ENCODE data around the gene COASY.

COASY gene

DNA sequence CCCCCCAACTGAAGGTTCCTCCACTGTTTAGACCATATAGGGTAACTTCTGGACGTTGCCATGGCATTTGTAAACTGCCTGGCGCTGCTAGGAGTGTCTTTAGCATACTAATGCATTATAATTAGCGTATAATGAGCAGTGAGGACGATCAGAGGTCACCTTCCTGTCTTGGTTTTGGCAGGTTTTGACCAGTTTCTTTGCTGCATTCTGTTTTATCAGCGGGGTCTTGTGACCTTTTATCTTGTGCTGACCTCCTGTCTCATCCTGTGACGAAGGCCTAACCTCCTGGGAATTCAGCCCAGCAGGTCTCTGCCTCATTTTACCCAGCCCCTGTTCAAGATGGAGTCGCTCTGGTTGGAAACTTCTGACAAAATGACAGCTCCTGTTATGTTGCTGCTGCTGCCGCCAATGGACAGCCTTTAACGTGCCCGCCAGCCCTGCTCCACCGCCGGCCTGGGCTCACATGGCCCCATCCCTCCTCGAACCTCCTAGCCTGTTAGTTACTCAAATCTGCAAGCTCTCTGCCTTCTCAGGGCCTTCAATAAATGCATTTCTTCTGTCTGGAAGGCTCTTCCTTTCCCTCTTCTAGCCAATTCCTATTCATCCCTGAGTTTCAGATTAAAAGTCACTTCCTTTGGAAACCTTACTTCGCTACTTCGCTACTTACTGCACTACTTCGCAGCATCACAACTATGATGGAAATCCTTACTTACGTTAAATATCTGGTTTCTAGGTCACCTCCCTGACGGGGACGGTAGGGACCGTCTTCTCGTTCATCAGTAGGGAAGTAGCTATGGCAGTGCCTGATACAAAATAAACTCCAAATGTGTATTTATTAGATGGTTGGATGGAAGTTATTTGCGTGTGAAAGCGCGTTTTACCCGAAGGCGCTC lies 26.5 kb upstream of the COASY start:
- peak; percentile 26 for ATAC-seq
- TF ChIP-seq PPARA (CRISPR knock-in tag; IDR thresholded peaks at IDR 0.05; ENCODE audit: borderline replicate concordance) = no peak
- TF ChIP-seq, protein P1, sequence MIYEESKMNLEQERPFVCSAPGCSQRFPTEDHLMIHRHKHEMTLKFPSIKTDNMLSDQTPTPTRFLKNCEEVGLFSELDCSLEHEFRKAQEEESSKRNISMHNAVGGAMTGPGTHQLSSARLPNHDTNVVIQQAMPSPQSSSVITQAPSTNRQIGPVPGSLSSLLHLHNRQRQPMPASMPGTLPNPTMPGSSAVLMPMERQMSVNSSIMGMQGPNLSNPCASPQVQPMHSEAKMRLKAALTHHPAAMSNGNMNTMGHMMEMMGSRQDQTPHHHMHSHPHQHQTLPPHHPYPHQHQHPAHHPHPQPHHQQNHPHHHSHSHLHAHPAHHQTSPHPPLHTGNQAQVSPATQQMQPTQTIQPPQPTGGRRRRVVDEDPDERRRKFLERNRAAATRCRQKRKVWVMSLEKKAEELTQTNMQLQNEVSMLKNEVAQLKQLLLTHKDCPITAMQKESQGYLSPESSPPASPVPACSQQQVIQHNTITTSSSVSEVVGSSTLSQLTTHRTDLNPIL (CRISPR knock-in tag; IDR thresholded peaks at IDR 0.05; ENCODE audit: low read depth) = peak; percentile 19; the same call in 1 of the 2 replicates

DNA sequence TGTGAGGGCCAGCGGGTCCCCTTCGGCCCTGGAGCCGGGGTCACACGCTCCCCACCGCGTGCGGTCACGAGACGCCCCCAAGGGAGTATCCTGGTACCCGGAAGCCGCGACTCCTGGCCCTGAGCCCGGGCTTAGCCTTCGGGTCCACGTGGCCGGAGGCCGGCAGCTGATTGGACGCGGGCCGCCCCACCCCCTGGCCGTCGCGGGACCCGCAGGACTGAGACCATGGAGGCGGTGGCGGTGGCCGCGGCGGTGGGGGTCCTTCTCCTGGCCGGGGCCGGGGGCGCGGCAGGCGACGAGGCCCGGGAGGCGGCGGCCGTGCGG lies 25.9 kb upstream of the COASY start, which contains the start of gene NAGLU:
TSS of gene NAGLU (plus strand) at position 194 of the 324 bp plus-strand sequence. CDS start at position 226, 32 bp downstream.
- TF ChIP-seq TCF4 (CRISPR knock-in tag; IDR thresholded peaks at IDR 0.05; ENCODE audit: borderline replicate concordance) (no peak), GLIS3 (CRISPR knock-in tag; IDR thresholded peaks at IDR 0.05) (no peak), ZFP3 (CRISPR knock-in tag; IDR thresholded peaks at IDR 0.05) (no peak)
- peak; percentile 85 for ATAC-seq

DNA sequence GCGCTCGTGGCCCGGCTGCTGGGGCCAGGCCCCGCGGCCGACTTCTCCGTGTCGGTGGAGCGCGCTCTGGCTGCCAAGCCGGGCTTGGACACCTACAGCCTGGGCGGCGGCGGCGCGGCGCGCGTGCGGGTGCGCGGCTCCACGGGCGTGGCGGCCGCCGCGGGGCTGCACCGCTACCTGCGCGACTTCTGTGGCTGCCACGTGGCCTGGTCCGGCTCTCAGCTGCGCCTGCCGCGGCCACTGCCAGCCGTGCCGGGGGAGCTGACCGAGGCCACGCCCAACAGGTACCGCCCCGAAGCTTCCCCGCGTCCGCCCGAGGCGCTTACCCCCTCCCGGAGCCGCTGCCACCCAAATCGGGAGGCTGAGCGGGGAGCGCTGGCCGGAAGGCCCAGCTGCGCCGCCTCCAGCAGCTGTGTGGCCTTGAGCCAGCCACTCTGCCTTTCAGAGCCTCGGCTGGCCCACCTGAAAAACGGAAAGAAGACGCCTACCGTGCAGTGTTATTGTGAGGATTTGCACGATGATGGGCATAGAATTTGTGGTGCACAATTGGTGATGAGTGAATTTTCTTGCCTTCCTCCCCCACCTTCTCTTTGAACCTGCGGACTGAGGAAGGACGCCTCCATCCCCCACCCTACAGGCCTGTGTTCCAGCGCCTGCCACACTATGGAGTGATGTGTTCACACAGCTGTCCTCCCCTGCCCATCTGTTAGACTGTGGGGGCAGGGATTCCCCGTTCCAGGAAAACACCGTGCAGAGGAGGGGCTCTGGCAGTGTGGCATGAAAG lies 25.4 kb upstream of the COASY start:
- ATAC-seq = peak; percentile 77
- TF ChIP-seq ZNF8 (CRISPR knock-in tag; IDR thresholded peaks at IDR 0.05) = no peak
- no peak for TF ChIP-seq ZFP3 (CRISPR knock-in tag; IDR thresholded peaks at IDR 0.05)
- no peak for TF ChIP-seq BACH2 (CRISPR knock-in tag; IDR thresholded peaks at IDR 0.05; ENCODE audit: borderline replicate concordance)
- TF ChIP-seq ISL1 (CRISPR knock-in tag; IDR thresholded peaks at IDR 0.05) = no peak
- no peak for TF ChIP-seq ZC3H10 (CRISPR knock-in tag; IDR thresholded peaks at IDR 0.05)
- no peak for TF ChIP-seq CSDC2 (CRISPR knock-in tag; IDR thresholded peaks at IDR 0.05)
- TF ChIP-seq ESRRG (CRISPR knock-in tag; IDR thresholded peaks at IDR 0.05) = no peak
- no peak for TF ChIP-seq ZNF70 (CRISPR knock-in tag; IDR thresholded peaks at IDR 0.05)
- no peak for TF ChIP-seq TCF4 (CRISPR knock-in tag; IDR thresholded peaks at IDR 0.05; ENCODE audit: borderline replicate concordance)
- no peak for TF ChIP-seq GLIS3 (CRISPR knock-in tag; IDR thresholded peaks at IDR 0.05)
- TF ChIP-seq ARNTL (CRISPR knock-in tag; IDR thresholded peaks at IDR 0.05; ENCODE audit: borderline replicate concordance, low read depth) = no peak
- TF ChIP-seq, protein P2, sequence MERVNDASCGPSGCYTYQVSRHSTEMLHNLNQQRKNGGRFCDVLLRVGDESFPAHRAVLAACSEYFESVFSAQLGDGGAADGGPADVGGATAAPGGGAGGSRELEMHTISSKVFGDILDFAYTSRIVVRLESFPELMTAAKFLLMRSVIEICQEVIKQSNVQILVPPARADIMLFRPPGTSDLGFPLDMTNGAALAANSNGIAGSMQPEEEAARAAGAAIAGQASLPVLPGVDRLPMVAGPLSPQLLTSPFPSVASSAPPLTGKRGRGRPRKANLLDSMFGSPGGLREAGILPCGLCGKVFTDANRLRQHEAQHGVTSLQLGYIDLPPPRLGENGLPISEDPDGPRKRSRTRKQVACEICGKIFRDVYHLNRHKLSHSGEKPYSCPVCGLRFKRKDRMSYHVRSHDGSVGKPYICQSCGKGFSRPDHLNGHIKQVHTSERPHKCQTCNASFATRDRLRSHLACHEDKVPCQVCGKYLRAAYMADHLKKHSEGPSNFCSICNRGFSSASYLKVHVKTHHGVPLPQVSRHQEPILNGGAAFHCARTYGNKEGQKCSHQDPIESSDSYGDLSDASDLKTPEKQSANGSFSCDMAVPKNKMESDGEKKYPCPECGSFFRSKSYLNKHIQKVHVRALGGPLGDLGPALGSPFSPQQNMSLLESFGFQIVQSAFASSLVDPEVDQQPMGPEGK (CRISPR knock-in tag; IDR thresholded peaks at IDR 0.05; ENCODE audit: borderline replicate concordance) = no peak
- TF ChIP-seq, protein P3, sequence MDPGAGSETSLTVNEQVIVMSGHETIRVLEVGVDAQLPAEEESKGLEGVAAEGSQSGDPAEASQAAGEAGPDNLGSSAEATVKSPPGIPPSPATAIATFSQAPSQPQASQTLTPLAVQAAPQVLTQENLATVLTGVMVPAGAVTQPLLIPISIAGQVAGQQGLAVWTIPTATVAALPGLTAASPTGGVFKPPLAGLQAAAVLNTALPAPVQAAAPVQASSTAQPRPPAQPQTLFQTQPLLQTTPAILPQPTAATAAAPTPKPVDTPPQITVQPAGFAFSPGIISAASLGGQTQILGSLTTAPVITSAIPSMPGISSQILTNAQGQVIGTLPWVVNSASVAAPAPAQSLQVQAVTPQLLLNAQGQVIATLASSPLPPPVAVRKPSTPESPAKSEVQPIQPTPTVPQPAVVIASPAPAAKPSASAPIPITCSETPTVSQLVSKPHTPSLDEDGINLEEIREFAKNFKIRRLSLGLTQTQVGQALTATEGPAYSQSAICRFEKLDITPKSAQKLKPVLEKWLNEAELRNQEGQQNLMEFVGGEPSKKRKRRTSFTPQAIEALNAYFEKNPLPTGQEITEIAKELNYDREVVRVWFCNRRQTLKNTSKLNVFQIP (CRISPR knock-in tag; IDR thresholded peaks at IDR 0.05; ENCODE audit: borderline replicate concordance, low read depth) = no peak

DNA sequence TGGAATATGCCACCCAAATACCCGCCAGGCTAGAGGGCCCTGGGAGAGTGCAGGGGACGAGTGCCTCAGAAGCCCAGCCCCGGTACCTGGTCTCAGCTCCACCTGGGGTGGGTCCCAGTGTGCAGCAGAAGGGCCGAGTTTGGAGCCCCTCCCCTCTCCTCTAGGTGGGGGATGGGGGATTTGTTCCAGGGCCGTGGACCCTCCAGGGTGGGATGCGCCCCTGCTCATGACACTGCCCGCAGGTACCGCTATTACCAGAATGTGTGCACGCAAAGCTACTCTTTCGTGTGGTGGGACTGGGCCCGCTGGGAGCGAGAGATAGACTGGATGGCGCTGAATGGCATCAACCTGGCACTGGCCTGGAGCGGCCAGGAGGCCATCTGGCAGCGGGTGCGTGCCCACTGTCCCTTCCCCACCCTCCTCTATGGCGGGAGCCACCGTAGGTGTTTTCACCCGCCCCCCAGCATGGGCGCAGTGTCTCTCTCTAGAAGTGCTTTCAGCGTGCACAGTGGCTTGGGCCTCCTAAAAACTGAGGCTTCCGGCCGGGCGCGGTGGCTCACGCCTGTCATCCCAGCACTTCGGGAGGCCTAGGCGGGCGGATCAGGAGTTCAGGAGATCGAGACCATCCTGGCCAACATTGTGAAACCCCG lies 24.7 kb upstream of the COASY start:
- no peak; the same call in 2 of the 3 replicates for ATAC-seq
- TF ChIP-seq CSDC2 (CRISPR knock-in tag; IDR thresholded peaks at IDR 0.05) (no peak), GLIS3 (CRISPR knock-in tag; IDR thresholded peaks at IDR 0.05) (no peak), ARNTL (CRISPR knock-in tag; IDR thresholded peaks at IDR 0.05; ENCODE audit: borderline replicate concordance, low read depth) (no peak), ZFP3 (CRISPR knock-in tag; IDR thresholded peaks at IDR 0.05) (no peak), OSR1 (CRISPR knock-in tag; IDR thresholded peaks at IDR 0.05) (no peak), BACH2 (CRISPR knock-in tag; IDR thresholded peaks at IDR 0.05; ENCODE audit: borderline replicate concordance) (no peak), ZNF70 (CRISPR knock-in tag; IDR thresholded peaks at IDR 0.05) (no peak), TCF4 (CRISPR knock-in tag; IDR thresholded peaks at IDR 0.05; ENCODE audit: borderline replicate concordance) (no peak), ZFP30 (CRISPR knock-in tag; IDR thresholded peaks at IDR 0.05) (no peak), SNAI2 (CRISPR knock-in tag; IDR thresholded peaks at IDR 0.05) (no peak), PPARA (CRISPR knock-in tag; IDR thresholded peaks at IDR 0.05; ENCODE audit: borderline replicate concordance) (no peak), ZNF565 (CRISPR knock-in tag; conservative IDR thresholded peaks at IDR 0.05; ENCODE audit: low read depth) (no peak), CSRNP3 (CRISPR knock-in tag; IDR thresholded peaks at IDR 0.05) (no peak), ISL1 (CRISPR knock-in tag; IDR thresholded peaks at IDR 0.05) (no peak)
- TF ChIP-seq, protein P3 (CRISPR knock-in tag; IDR thresholded peaks at IDR 0.05; ENCODE audit: borderline replicate concordance, low read depth) = no peak
- TF ChIP-seq, protein P2 (CRISPR knock-in tag; IDR thresholded peaks at IDR 0.05; ENCODE audit: borderline replicate concordance) = no peak

Measured in SK-N-SH treated with all-trans-retinoic acid at 6 μM for 48 hours (cell line).